GM23248 (cell line): ENCODE data around the gene SLC16A8. TPM values are rescaled to one million over a fixed set of nuclear protein-coding genes. Genes with fewer than 3 reads are reported as not detected.
A peak's percentile ranks its signal among the peaks of the same experiment; 100 is the strongest.

ENCODE experiments used
- DNase-seq: peaks from one replicate; pipeline ENCODE4 v3.0.0-alpha.2; 2015
- H2AFZ ChIP-seq: fragments of 200-600 bp; sonication (generic); 2 replicates; pipeline ENCODE4 v1.6.1; 2016; ENCODE audit warnings: antibody characterized with exemption
- H3F3A ChIP-seq: fragments of 200-600 bp; sonication (generic); 2 replicates; pipeline ENCODE4 v1.6.1; 2016; ENCODE audit warnings: mild to moderate bottlenecking, antibody characterized with exemption, mixed run types; ENCODE audit not compliant: insufficient read depth
- H3K27ac ChIP-seq: fragments of 200-600 bp; sonication (generic); 2 replicates; pipeline ENCODE4 v1.5.1; 2016; ENCODE audit warnings: mild to moderate bottlenecking
- H3K27me3 ChIP-seq: fragments of 200-600 bp; sonication (generic); replicated peaks from 2 replicates; pipeline ENCODE4 v1.6.1; 2016; ENCODE audit warnings: mild to moderate bottlenecking; ENCODE audit not compliant: insufficient read depth
- H3K36me3 ChIP-seq: fragments of 200-600 bp; sonication (generic); 2 replicates; pipeline ENCODE4 v1.6.1; 2016; ENCODE audit warnings: low read depth, mild to moderate bottlenecking
- H3K4me1 ChIP-seq: fragments of 200-600 bp; sonication (generic); 2 replicates; pipeline ENCODE4 v1.6.1; 2016; ENCODE audit warnings: mild to moderate bottlenecking; ENCODE audit not compliant: insufficient read depth
- H3K4me2 ChIP-seq: fragments of 200-600 bp; sonication (generic); one replicate; pipeline ENCODE4 v1.6.1; 2016; ENCODE audit warnings: mild to moderate bottlenecking; ENCODE audit not compliant: unreplicated experiment
- H3K4me3 ChIP-seq: fragments of 200-600 bp; sonication (generic); 2 replicates; pipeline ENCODE4 v1.5.1; 2016; ENCODE audit warnings: mild to moderate bottlenecking
- H3K79me2 ChIP-seq: fragments of 200-600 bp; sonication (generic); 2 replicates; pipeline ENCODE4 v1.6.1; 2016; ENCODE audit warnings: mild to moderate bottlenecking; ENCODE audit not compliant: insufficient read depth
- H3K9ac ChIP-seq: fragments of 200-600 bp; sonication (generic); 2 replicates; pipeline ENCODE4 v1.6.1; 2016; ENCODE audit warnings: mild to moderate bottlenecking
- H3K9me2 ChIP-seq: fragments of 200-600 bp; sonication (generic); 2 replicates; pipeline ENCODE4 v1.6.1; 2016; ENCODE audit warnings: mixed run types, mild to moderate bottlenecking, moderate library complexity; ENCODE audit not compliant: insufficient read depth
- H3K9me3 ChIP-seq: fragments of 200-600 bp; sonication (generic); one replicate; pipeline ENCODE4 v1.6.1; 2017; ENCODE audit warnings: low read depth
- H4K20me1 ChIP-seq: fragments of 200-600 bp; sonication (generic); 2 replicates; pipeline ENCODE4 v1.6.0; 2016; ENCODE audit not compliant: insufficient read depth
- EZH2 ChIP-seq: fragments of 200-600 bp; sonication (generic); IDR thresholded peaks from 2 replicates; pipeline ENCODE4 v1.6.1; 2018; ENCODE audit warnings: antibody characterized with exemption, mild to moderate bottlenecking; ENCODE audit not compliant: insufficient read depth, poor library complexity, severe bottlenecking
- EZH2phosphoT487 ChIP-seq: fragments of 200-600 bp; sonication (generic); IDR thresholded peaks from 2 replicates; pipeline ENCODE4 v1.6.1; 2018; ENCODE audit warnings: antibody characterized with exemption, moderate library complexity, mild to moderate bottlenecking, low read depth; ENCODE audit not compliant: insufficient read depth
- WGBS, 2 experiments: methylation state at CpG; one replicate each; pipeline ENCODE4 v1.1.6; 2015 to 2017; ENCODE audit warnings: low lambda C conversion rate in 2 of 2, low coverage in 1 of 2; ENCODE audit errors: missing lambda C conversion rate in 2 of 2; 5-methylcytosine and 5-hydroxymethylcytosine counted together
- in situ Hi-C: fragments of 300-500 bp; cut with MboI; formaldehyde crosslinking; loops from 2 replicates; pipeline ENCODE4 v1.15.0; 2020
- polyA plus RNA-seq: library from polyadenylated mRNA; unstranded; fragments of >200 nt; fragmentation: Nextera tagmentation; extraction: Ambion mirVana; gene quantifications from 2 replicates; pipeline ENCODE4 v1.2.1, GENCODE V29; 2016
- total RNA-seq: library from RNA; depleted of rRNA; stranded (reverse); fragments of >200 nt; shearing (Covaris generic); gene quantifications from 2 replicates; pipeline ENCODE4 v1.2.3, GENCODE V29; 2014

SLC16A8 gene
- total and polyA plus RNA-seq, 2 experiments from 2014 or later, result 1.3 to 1.4 TPM

- TF ChIP-seq EZH2phosphoT487, result no peak
- no peak for TF ChIP-seq EZH2
Measured at GRCh38 chr22:38033522-38034277, 50.3 kb downstream of the SLC16A8 start.

GRCh38 chr22:38032681-38033521, 51.1 kb downstream of the SLC16A8 start:
- Histone ChIP-seq H3K9me3 (no peaks in the 10 kb centered on the region), H3K27me3 (no peaks in the 10 kb centered on the region), H3K79me2 (no peaks in the 10 kb centered on the region), H3K27ac (no peak overlapping the region), H3K9me2 (no peaks in the 10 kb centered on the region), H3K4me3 (no peak overlapping the region), H3K9ac (no peak overlapping the region), H4K20me1 (no peaks in the 10 kb centered on the region), H2AFZ (no peak overlapping the region), H3F3A (no peaks in the 10 kb centered on the region), H3K4me2 (no peak overlapping the region), H3K4me1 (peaks cover 19% of the 10 kb centered on the region), H3K36me3 (no peaks in the 10 kb centered on the region)
- DNase-seq, result peak; percentile 83
- in situ Hi-C loops, result no loop called here
- no peak for TF ChIP-seq EZH2
- no peak for TF ChIP-seq EZH2phosphoT487
- 77 to 79% methylated on average over 19 of the region's 19 CpGs for WGBS, 2 experiments

More at GRCh38 chr22:38033522-38034277, 50.3 kb downstream of the SLC16A8 start:
- Histone ChIP-seq H3K27ac (no peak overlapping the region), H3K9ac (0 out of 2 replicates have a peak overlapping the region, but pooled peaks have one; percentile 4), H3K4me3 (no peak overlapping the region), H4K20me1 (no peaks in the 10 kb centered on the region), H3K4me2 (peak overlapping the region; percentile 27), H2AFZ (no peak overlapping the region), H3K4me1 (peaks cover 19% of the 10 kb centered on the region), H3F3A (no peaks in the 10 kb centered on the region), H3K9me2 (no peaks in the 10 kb centered on the region), H3K27me3 (no peaks in the 10 kb centered on the region), H3K36me3 (no peaks in the 10 kb centered on the region), H3K79me2 (no peaks in the 10 kb centered on the region), H3K9me3 (no peaks in the 10 kb centered on the region)
- no peak for DNase-seq
- WGBS, 2 experiments, result 88 to 89% methylated on average over 22 to 27 of the region's 27 CpGs
- in situ Hi-C loops, result no loop called here

- Histone ChIP-seq H3K9me2 (no peaks in the 10 kb centered on the region), H3K27ac (no peak overlapping the region), H3K4me2 (no peak overlapping the region), H3K9ac (no peak overlapping the region), H3K4me1 (peaks cover 19% of the 10 kb centered on the region), H3K36me3 (no peaks in the 10 kb centered on the region), H3K9me3 (no peaks in the 10 kb centered on the region), H4K20me1 (no peaks in the 10 kb centered on the region), H3K79me2 (no peaks in the 10 kb centered on the region), H3K4me3 (no peak overlapping the region), H2AFZ (no peak overlapping the region), H3K27me3 (no peaks in the 10 kb centered on the region), H3F3A (no peaks in the 10 kb centered on the region)
- WGBS, 2 experiments, result 86 to 91% methylated on average over 9 to 12 of the region's 12 CpGs
- no peak for TF ChIP-seq EZH2
- no peak for TF ChIP-seq EZH2phosphoT487
- in situ Hi-C loops, result no loop called here
- DNase-seq, result no peak
Measured at GRCh38 chr22:38031491-38031890, 52.5 kb downstream of the SLC16A8 start.

DNA sequence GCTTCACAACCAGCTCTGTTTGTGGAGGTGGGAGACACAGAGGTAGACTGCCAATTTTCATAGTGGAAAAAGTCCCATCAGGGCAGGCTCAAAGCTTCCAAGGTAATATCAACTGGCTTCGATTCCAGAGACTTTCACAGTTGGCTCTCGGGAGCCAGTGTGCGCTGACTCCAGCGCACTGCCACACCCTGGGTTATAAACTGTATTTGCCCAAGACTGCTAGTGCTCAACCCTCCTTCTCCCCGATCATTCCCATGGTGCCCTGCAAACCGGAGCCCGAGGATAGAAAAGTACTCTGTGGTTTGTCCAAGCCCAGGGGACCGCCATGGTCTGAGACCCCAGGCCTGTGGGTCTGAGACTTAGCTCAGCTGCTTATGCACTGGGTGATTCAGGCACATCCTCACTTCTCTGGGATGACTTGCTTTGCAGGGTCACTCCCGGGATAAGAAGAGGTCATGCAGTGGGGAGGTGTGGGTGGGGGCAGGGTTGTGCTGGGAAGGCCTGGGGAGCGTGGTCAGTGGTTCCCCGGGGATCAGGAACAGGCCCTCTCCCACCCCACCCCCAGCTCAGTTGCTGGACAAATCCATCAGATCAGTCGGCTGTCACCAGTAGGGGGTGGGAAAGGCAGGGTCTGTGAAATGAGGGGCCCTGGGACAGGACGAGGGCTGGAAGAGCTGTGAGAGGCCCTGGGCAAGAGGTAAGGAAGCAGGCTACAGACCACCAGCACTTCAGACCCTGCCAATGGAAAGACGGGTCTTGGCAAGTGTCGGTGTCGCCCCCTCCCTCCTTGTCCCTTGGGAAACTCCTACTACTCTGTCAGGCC, 53.5 kb downstream of the SLC16A8 start:
- Histone ChIP-seq H3F3A (no peaks in the 10 kb centered on the region), H2AFZ (no peak overlapping the region), H3K36me3 (no peaks in the 10 kb centered on the region), H3K27me3 (no peaks in the 10 kb centered on the region), H3K27ac (no peak overlapping the region), H3K4me3 (no peak overlapping the region), H3K9me3 (no peaks in the 10 kb centered on the region), H3K79me2 (no peaks in the 10 kb centered on the region), H3K9me2 (no peaks in the 10 kb centered on the region), H3K4me2 (no peak overlapping the region), H3K9ac (no peak overlapping the region), H4K20me1 (no peaks in the 10 kb centered on the region), H3K4me1 (peaks cover 19% of the 10 kb centered on the region)
- in situ Hi-C loops, result no loop called here
- WGBS, 2 experiments, result 70 to 73% methylated on average over 14 to 16 of the region's 16 CpGs
- TF ChIP-seq EZH2phosphoT487 (no peak), EZH2 (no peak)
- DNase-seq, result peak; percentile 24
